ENCODE data around the gene PALD1.

Gene PALD1

DNA sequence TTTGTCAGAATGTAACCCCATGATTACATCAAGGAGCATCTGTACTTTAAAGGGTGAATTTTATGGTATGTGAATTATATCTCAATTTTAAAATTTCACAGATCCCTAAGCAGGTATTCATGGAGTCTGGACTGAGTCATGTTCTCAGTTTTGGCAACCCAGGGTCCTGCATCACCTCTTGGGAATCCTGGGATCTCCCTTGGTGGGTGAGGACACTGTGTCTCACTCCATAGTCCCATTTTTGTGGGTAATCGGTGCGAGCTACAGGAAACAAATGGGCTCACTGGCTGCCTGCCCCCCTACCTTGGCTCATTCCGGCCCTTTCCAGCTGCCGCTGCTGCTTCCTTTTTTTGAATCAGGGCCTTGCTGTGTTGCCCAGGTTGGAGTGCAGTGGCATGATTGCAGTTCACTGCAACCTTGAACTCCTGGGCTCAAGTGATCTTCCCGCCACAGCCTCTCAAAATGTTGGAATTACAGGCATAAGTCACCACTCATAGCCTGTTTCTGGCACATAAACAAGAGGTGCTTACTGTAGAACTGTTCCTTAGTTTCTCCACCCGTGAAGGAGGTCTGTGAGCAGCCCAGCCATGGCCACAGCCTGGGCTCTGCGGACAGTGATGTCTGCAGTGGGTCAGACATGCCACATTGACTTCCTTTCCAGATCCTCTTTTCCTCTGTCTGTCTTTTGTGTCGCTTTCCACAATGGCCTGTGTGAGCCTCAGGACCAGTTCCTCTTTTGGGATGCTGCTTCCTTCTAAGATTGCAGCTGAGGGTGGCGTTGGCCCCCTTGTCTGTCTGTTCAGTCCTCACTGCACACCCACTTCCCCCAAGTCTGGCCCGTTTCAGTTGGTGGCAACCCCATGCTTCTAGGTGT is 14.5 kb downstream of the PALD1 start:
- in situ Hi-C loops (cut with MboI; ENCODE audit: low sequenced_read_pairs, unreplicated experiment) = no loop called here
- no peak for DNase-seq (ENCODE audit: low spot score)
- TF ChIP-seq, protein P1, sequence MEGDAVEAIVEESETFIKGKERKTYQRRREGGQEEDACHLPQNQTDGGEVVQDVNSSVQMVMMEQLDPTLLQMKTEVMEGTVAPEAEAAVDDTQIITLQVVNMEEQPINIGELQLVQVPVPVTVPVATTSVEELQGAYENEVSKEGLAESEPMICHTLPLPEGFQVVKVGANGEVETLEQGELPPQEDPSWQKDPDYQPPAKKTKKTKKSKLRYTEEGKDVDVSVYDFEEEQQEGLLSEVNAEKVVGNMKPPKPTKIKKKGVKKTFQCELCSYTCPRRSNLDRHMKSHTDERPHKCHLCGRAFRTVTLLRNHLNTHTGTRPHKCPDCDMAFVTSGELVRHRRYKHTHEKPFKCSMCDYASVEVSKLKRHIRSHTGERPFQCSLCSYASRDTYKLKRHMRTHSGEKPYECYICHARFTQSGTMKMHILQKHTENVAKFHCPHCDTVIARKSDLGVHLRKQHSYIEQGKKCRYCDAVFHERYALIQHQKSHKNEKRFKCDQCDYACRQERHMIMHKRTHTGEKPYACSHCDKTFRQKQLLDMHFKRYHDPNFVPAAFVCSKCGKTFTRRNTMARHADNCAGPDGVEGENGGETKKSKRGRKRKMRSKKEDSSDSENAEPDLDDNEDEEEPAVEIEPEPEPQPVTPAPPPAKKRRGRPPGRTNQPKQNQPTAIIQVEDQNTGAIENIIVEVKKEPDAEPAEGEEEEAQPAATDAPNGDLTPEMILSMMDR (IDR thresholded peaks at IDR 0.05; ENCODE audit: borderline replicate concordance, control extremely low read depth, extremely low read depth, insufficient read depth, missing control alignments) = no peak

DNA sequence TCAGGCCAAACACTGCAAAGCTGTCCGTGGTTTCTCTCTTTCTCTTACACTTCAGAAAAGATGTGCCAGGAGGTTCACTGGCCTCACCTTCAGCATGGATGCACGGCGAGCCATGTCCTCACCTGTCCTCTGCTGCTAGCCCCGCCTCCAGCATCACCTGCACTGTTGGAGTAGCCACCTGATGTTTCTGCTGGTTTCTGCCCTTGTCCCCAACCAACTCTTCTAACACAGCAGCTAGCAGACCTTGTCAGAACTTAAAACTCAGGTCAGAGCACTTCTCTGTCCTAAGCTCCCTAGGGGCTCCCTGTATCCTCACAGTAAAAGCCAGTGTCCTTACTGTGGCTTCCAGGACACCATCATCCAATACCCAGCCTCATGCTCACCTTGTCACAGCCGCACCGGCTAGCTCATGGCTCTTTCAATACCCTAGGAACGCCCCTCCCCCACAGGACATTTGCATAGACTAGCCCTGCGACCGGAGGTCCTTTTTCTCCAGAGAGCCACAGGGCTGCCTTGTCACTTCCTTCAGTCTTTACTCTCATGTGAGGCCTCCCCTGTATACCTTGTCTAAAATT is 15.2 kb downstream of the PALD1 start:
- in situ Hi-C loops (cut with MboI; ENCODE audit: low sequenced_read_pairs, unreplicated experiment) = no loop called here
- peak; percentile 83 for DNase-seq (ENCODE audit: low spot score)
- TF ChIP-seq, protein P1 (IDR thresholded peaks at IDR 0.05; ENCODE audit: borderline replicate concordance, control extremely low read depth, extremely low read depth, insufficient read depth, missing control alignments) = no peak

GRCh38 chr10:70494536-70494935 is 16.0 kb downstream of the PALD1 start:
- in situ Hi-C loops (cut with MboI; ENCODE audit: low sequenced_read_pairs, unreplicated experiment) = no loop called here
- no peak for DNase-seq (ENCODE audit: low spot score)
- TF ChIP-seq, protein P1 (IDR thresholded peaks at IDR 0.05; ENCODE audit: borderline replicate concordance, control extremely low read depth, extremely low read depth, insufficient read depth, missing control alignments) = no peak

DNA sequence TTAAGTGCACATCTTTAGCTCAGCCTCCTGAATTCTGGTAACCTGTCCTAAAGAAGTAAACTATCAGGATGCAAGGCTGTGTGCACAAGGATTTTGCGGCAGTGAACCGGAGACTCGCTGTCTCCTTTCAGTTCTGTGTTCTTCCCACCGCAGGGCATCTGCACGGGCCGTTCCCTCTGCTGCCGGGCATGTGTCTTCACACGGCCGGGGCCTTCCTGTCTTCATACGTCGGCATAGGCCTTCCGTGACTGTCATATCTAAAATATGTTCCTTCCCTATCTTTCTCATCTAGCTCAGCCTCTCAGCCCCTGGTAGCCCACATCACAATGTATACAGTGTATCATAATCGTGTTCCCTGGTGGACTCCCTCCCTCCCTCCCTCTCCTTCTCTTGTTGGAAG is 16.4 kb downstream of the PALD1 start:
- TF ChIP-seq, protein P1 (IDR thresholded peaks at IDR 0.05; ENCODE audit: borderline replicate concordance, control extremely low read depth, extremely low read depth, insufficient read depth, missing control alignments) = no peak
- DNase-seq (ENCODE audit: low spot score) = no peak
- in situ Hi-C loops (cut with MboI; ENCODE audit: low sequenced_read_pairs, unreplicated experiment) = no loop called here

DNA sequence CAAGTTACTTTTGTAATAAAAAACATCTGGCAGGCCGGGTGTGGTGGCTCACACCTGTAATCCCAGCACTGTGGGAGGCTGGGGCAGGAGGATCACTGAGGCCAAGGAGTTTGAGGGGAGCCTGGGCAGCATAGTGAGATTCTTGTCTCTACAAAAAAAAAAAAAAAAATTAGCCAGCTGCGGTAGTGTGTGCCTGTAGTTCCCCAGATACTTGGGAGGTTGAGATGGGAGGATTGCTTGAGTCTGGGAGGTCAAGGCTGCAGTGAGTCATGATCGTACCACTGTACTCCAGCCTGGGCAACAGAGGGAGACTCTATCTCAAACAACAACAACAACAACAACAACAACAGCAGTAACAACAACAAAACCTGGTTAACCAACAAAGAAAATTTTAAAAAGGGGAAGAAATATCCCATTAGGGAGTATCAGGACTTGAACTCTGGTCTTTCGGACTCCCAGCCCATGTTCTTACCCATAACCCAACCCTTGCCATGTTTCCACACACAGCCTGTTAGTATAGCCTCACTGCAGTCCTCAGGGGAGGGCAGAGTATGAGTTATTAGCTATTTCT is 17.2 kb downstream of the PALD1 start:
- TF ChIP-seq, protein P1 (IDR thresholded peaks at IDR 0.05; ENCODE audit: borderline replicate concordance, control extremely low read depth, extremely low read depth, insufficient read depth, missing control alignments) = no peak
- in situ Hi-C loops (cut with MboI; ENCODE audit: low sequenced_read_pairs, unreplicated experiment) = no loop called here
- DNase-seq (ENCODE audit: low spot score) = no peak

- TF ChIP-seq, protein P1 (IDR thresholded peaks at IDR 0.05; ENCODE audit: borderline replicate concordance, control extremely low read depth, extremely low read depth, insufficient read depth, missing control alignments) = no peak
- in situ Hi-C loops (cut with MboI; ENCODE audit: low sequenced_read_pairs, unreplicated experiment) = no loop called here
- DNase-seq (ENCODE audit: low spot score) = no peak
Measured at GRCh38 chr10:70496341-70497119, 18.0 kb downstream of the PALD1 start.
